Mucosa of descending colon (tissue), 3 donors: ENCODE data around the gene STAB1. TPM values are rescaled to one million over a fixed set of nuclear protein-coding genes. Genes with fewer than 3 reads are reported as not detected.
A peak's percentile ranks its signal among the peaks of the same experiment; 100 is the strongest.

ENCODE experiments used
- ATAC-seq: fragments of 200-7000 bp; cut with Tn5 transposase; one replicate; pipeline ENCODE4 v1.9.1; 2020; ENCODE audit warnings: mild to moderate bottlenecking, moderate library complexity
- DNase-seq, 3 donors: peaks; one replicate each; pipeline ENCODE4 v3.0.0-alpha.2; 2020
- H3K36me3 ChIP-seq: fragments of 200-600 bp; one replicate; pipeline ENCODE4 v1.8.0; 2021; ENCODE audit warnings: low read depth, mild to moderate bottlenecking
- H3K4me1 ChIP-seq: fragments of 200-600 bp; one replicate; pipeline ENCODE4 v1.8.0; 2021; ENCODE audit warnings: low read depth, mild to moderate bottlenecking
- H3K4me3 ChIP-seq: fragments of 200-600 bp; one replicate; pipeline ENCODE4 v1.8.0; 2021; ENCODE audit warnings: mild to moderate bottlenecking
- H3K9me3 ChIP-seq: fragments of 200-600 bp; one replicate; pipeline ENCODE4 v1.8.0; 2021; ENCODE audit warnings: mild to moderate bottlenecking
- intact Hi-C, 2 donors: fragments of 100-400 bp; cut with DNase I in 1 of 2; cut with micrococcal nuclease in 1 of 2; formaldehyde crosslinking; loops; one replicate each; pipeline versions ENCODE4 v1.11.0 to v1.11.1; 2022; cut with DNase I, micrococcal nuclease
- total RNA-seq, 3 donors: library from RNA; stranded (reverse); fragmentation: NEBNext Ultra II Directional in 2 of 3; extraction: Animal tissue kit (Norgen Biotek cat#: 25700) in 2 of 3; gene quantifications; one replicate each; pipeline versions ENCODE4 v1.2.1 to v1.2.4, GENCODE V29; 2021 to 2023
- TF ChIP-seq, protein P1 (sequence below): fragments of 200-600 bp; IDR thresholded peaks from one replicate; pipeline ENCODE4 v1.8.0; 2022; ENCODE audit warnings: antibody characterized with exemption, mild to moderate bottlenecking
- donor health status: DM: no; HTN: no; CAD: no; lungs with moderate emphysema.
- donor health status: DM: no; HTN: no; CAD: no.
- donor health status: DM: no; HTN: yes; CAD: no.

The STAB1 gene
- total RNA-seq, 3 donors from 2014 or later, result 51.7 to 187 (median 145) TPM

DNA sequence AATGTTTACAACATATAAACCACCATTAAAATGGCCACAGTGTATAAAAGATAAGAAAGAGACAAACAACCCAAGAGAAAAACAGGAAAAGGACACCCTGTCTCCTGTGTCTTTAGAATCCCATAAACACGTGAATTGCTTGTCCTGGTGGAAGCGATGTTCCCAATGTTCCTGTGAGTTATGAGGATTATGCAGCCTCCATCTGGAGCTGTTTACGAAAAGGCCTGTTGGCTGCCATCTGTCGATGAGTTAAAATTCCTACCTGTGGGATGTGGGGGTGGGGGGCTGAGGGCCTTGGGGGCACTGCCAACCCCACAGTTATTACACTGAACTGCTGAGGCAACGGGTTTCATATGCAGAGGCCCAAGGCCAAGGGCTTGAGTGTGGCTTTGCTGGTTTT lies 26.1 kb upstream of the STAB1 start:
- no peaks in the 10 kb centered on the region for H3K9me3 ChIP-seq
- no peaks in the 10 kb centered on the region for H3K36me3 ChIP-seq
- TF ChIP-seq, protein P1, sequence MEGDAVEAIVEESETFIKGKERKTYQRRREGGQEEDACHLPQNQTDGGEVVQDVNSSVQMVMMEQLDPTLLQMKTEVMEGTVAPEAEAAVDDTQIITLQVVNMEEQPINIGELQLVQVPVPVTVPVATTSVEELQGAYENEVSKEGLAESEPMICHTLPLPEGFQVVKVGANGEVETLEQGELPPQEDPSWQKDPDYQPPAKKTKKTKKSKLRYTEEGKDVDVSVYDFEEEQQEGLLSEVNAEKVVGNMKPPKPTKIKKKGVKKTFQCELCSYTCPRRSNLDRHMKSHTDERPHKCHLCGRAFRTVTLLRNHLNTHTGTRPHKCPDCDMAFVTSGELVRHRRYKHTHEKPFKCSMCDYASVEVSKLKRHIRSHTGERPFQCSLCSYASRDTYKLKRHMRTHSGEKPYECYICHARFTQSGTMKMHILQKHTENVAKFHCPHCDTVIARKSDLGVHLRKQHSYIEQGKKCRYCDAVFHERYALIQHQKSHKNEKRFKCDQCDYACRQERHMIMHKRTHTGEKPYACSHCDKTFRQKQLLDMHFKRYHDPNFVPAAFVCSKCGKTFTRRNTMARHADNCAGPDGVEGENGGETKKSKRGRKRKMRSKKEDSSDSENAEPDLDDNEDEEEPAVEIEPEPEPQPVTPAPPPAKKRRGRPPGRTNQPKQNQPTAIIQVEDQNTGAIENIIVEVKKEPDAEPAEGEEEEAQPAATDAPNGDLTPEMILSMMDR, result no peak
- no peak overlapping the region for H3K4me3 ChIP-seq
- ATAC-seq (peak; percentile 18), DNase-seq (no peak)
- H3K4me1 ChIP-seq, result no peaks in the 10 kb centered on the region
- intact Hi-C loops, result no loop called here

DNA sequence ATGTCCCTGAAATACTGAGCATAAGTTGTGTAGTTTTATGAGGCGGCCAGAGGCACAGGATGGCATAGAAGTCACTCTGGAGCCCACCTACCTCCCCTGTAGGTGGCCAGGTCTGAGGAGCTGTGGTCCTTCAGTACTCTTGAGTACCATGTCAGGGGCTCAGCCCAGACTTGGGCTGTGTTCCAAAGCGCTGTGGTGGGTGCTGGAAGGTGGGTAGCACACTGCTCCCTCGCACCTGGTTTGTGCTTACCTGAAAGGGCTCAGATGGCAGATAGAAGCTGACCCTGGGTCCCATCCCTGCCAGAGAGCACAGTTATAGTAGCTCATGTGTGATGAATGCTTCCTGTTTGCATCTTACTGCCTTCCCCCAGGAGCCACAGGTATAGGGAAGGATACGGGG lies 24.2 kb upstream of the STAB1 start:
- no peak for DNase-seq
- no peaks in the 10 kb centered on the region for H3K36me3 ChIP-seq
- H3K4me1 ChIP-seq, result no peaks in the 10 kb centered on the region
- intact Hi-C loops, result no loop called here
- no peak for ATAC-seq
- H3K4me3 ChIP-seq, result no peak overlapping the region
- TF ChIP-seq, protein P1, result no peak
- H3K9me3 ChIP-seq, result no peaks in the 10 kb centered on the region

DNA sequence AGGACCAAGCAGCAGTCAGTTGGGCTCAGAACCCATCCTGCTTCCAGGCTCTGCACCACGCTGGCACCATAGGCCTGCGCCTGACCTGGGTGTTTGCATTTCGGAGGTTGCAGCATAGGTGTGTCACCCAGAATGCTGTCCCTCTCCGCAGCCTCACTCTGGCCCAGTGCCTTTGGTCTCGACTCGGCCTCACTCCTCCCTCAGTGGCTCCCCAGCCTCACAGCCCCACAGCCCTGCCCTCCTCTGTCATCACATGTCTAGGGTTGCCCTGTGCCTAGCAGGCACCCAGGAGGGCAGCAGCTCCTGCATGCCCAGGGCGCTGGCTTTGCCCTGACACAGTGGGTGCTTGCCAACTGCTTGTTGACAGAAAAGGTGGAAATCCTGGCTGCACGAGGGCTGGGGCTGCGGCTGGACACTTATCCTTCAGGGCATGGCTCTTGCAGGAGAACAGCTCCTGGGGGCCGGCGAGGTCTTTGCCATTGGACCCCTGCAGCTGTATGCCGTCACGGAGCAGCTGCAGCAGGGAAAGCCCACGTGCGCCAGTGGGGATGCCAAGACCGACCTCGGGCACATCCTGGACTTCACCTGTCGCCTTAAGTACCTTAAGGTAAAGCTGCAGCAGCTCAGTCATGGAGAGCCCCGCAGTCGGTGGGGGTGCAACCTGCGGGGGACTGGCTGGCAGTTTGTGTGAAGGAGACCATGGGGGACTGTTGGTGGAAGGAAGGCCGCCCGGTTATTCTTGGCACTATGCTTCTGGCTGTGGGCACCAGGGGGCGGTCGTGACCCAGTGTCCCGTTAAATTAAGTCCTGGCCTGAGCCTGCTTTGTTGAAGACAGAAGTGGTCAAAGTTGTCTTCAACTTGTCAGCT lies 23.5 kb upstream of the STAB1 start:
- ATAC-seq, result peak; percentile 71
- TF ChIP-seq, protein P1, result peak; percentile 40
- Histone ChIP-seq H3K4me3 (no peak overlapping the region), H3K9me3 (no peaks in the 10 kb centered on the region), H3K4me1 (no peaks in the 10 kb centered on the region), H3K36me3 (no peaks in the 10 kb centered on the region)
- intact Hi-C loops, result no loop called here
- peak in 2 of 3 donors; percentile 62 to 76 for DNase-seq

DNA sequence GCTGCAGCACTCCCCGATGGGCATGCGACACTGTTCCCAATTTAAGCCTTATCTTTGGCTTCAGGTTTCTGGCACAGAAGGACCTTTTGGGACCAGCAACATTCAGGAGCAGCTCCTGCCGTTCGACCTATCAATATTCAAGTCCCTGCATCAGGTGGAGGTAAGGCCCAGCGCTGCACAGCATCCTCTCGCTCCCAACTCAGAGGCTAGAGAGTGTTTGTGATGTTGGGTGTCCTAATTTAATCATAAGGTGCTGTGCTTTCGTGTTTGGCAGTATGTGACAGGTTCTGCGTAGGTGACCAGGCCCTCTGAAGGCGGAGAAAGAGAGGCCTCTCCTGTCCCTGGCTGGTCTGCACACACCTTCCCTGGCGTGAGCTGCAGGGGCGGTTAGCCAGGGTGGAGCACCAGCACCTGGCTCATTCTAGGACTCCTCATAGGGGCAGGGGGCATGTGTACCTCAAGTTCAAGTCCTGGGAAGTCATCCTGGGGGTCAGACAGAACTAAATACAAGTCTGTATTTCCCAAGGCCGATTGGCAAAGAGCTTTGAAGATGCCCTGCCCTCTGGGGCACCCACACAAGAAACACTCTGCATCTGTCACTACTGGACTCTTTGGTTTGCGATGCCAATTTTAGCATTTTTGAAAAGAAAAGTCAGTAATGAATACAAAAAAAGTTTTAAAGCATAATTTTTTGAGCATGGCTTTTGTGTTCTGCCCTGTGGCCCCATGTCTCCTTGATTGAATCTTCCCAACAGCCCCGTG lies 22.7 kb upstream of the STAB1 start:
- TF ChIP-seq, protein P1, result peak; percentile 1
- Histone ChIP-seq H3K4me1 (no peaks in the 10 kb centered on the region), H3K4me3 (no peak overlapping the region), H3K36me3 (no peaks in the 10 kb centered on the region), H3K9me3 (no peaks in the 10 kb centered on the region)
- ATAC-seq (no peak), DNase-seq (no peak)
- intact Hi-C loops, result no loop called here

DNA sequence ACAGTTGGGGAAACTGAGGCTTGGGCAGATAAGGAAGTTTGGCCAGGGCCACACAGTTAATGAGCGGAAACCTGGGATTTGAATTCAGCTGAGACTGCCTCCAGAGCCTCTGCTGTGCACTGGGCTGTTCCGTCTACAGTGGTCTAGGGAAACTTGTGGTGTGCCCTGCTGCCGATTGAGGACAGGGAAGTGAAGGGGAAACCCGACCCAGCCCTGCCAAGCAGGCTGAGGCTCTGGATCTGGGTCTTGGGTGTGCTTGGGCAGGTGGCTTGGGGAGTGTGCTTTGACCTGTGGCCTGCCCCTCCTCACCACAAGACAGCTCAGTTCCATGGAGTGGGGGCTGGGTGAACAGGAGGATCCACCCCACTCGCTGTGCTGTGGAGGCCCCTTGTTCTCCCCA lies 22.1 kb upstream of the STAB1 start:
- Histone ChIP-seq H3K9me3 (no peaks in the 10 kb centered on the region), H3K4me1 (no peaks in the 10 kb centered on the region), H3K4me3 (no peak overlapping the region), H3K36me3 (no peaks in the 10 kb centered on the region)
- DNase-seq, result no peak
- ATAC-seq, result no peak
- TF ChIP-seq, protein P1, result no peak
- intact Hi-C loops, result no loop called here
